Skin epidermis (tissue), 12 donors: ENCODE measurements around the gene PHKB.
"Not testable (repeated sequence)": the region's sequence is repeated elsewhere in the genome, so short reads cannot be mapped to it uniquely, and the experiment has no call there.

Source experiments
- H3K27ac ChIP-seq, 21 experiments: fragments of 200-600 bp; sonication (generic) in 11 of 21; one replicate each; pipeline ENCODE4 v1.5.0; 2020; ENCODE audit warnings: mild to moderate bottlenecking in 3 of 21, inconsistent platforms in 2 of 21, moderate library complexity in 2 of 21
- H3K4me3 ChIP-seq, 7 experiments: fragments of 200-600 bp; sonication (generic) in 2 of 7; one replicate each; pipeline ENCODE4 v1.5.0; 2020; ENCODE audit warnings: inconsistent platforms in 2 of 7, mild to moderate bottlenecking in 2 of 7, moderate library complexity in 1 of 7

Gene PHKB

DNA sequence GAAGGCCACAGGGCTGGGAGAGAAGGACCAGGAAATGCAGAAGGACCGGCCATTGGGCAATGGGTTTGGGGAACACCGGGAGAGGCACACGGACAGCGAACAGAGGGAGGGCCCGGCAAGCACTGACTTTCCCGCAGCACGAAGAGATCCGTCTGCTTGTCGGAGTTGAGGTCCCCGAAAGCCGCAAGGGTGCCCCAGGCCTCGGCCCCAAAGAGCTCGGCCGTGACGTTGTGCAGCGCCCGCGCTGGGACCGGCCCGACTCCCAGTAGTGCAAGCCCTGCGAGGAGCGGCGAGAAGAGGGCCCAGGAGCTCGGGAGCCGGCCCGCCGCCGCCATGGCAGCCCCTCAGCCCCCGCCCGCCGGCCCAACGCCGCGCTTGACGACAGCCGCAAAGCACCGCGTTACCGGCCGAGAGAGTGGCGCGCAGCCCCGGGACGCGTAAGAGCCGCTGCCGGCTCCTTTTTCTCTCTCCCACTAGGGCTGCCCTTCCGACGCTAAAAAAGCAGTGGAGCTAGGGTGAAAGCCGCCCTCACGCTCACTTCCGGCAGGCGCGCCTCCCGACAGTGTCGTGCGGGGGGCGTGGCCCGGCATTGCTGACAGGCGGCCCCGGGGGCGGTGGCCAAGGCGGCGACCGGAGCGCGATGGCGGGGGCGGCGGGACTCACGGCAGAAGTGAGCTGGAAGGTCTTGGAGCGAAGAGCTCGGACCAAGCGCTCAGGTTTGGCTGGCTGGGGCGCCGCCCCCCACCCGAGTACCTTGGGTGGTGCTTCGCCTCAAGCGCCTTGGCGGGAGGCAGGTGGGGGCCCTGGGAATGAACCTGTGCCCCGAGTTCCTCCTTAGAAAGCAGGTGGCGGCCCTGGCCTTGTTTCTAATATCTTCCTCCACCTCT, at the start of gene PHKB, which contains the start of gene ITFG1:
TSS of gene PHKB (plus strand) at position 621 of the 887 bp plus-strand sequence. CDS start at position 641, 20 bp downstream.
TSS of gene ITFG1 (minus strand) at position 353 of the 887 bp plus-strand sequence. CDS start at position 335, 18 bp downstream.
- H3K27ac ChIP-seq = peak within 1 kb of the TSS; percentile 86 to 100 (median 99)
- peak within 1 kb of the TSS; percentile 64 to 98 (median 81) for H3K4me3 ChIP-seq

GRCh38 chr16:47413041-47413440, 48.1 kb upstream of the PHKB start:
- H3K4me3 ChIP-seq = no peak overlapping the region

DNA sequence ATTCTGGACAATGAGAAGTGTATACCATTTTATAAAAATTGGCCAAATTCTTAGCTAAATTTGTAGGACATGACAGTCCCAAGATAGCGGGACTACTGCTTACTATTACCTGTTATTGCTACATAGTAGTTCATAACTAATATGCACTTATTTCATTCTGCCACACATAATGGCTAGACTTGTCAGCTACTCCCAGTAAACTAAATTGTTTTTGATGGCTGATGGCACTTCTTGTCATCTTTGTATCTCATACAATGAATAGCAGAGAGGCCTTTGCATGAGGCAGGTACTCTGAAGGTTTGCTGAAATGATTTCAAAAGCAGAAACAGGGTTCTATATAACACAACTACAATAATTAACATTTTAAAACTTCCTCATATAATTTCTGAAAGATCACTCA, 44.3 kb upstream of the PHKB start:
- H3K27ac ChIP-seq = no peak overlapping the region
- H3K4me3 ChIP-seq = no peak overlapping the region

More at GRCh38 chr16:47413041-47413440, 48.1 kb upstream of the PHKB start:
- H3K27ac ChIP-seq = no peak overlapping the region

DNA sequence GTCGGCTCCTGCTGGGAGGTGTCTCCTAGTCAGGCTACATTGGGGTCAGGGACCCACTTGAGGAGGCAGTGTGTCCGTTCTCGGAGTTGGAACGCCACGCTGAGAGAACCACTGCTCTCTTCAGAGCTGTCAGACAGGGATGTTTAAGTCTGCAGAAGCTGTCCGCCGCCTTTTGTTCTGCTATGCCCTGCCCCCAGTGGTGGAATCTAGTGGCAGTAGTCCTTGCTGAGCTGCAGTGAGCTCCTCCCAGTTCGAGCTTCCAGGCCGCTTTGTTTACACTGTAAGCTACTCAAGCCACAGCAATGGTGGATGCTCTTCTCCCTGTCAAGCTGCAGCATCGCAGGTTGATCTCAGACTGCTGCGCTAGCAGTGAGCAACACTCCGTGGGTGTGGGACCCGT, 36.3 kb upstream of the PHKB start:
- no peak overlapping the region for H3K27ac ChIP-seq
- no peak overlapping the region for H3K4me3 ChIP-seq

DNA sequence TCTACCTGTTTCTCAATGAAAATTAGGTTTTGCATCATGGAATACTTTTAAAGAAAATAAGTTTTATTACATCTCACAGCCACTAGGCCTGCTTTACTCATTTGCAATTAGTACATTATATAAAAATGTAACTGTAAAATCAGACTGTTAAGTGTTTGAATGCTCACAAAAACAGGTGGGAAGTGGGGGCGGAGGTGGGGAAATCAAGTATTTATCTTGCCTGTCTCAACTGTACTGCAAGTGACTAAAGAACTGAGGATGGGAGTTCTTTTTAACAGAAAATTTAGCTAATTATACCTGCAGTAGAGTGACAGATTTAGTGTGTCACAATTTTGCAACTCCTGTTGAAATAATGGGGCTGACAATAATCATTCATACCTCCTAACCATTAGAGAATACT, 34.3 kb upstream of the PHKB start:
- H3K4me3 ChIP-seq = no peak overlapping the region
- H3K27ac ChIP-seq = no peak overlapping the region

GRCh38 chr16:47431960-47432359, 29.2 kb upstream of the PHKB start:
- H3K27ac ChIP-seq = no peak overlapping the region
- H3K4me3 ChIP-seq = no peak overlapping the region

DNA sequence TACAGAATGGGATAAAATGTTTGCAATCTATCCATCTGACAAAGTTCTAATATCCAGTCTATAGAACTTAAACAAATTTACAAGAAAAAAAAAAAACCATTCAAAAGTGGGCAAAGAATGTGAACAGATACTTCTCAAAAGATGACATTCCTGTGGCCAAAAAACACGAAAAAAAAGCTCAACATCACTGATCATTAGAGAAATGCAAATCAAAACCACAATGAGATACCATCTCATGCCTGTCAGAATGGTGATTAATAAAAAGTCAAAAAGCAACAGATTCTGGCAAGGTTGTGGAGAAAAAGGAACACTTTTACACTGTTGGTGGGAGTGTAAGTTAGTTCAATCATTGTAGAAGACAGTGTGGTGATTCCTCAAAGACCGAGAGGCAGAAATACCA, 26.9 kb upstream of the PHKB start:
- not testable (repeated sequence) for H3K27ac ChIP-seq, H3K4me3 ChIP-seq

DNA sequence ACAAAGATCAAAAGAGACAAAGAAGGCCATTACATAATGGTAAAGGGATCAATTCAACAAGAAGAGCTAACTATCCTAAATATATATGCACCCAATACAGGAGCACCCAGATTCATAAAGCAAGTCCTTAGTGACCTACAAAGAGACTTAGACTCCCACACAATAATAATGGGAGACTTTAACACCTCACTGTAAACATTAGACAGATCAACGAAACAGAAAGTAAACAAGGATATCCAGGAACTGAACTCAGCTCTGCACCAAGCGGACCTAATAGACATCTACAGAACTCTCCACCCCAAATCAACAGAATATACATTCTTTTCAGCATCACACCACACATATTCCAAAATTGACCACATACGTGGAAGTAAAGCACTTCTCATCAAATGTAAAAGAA, 21.1 kb upstream of the PHKB start:
- H3K27ac ChIP-seq, H3K4me3 ChIP-seq: not testable (repeated sequence)

DNA sequence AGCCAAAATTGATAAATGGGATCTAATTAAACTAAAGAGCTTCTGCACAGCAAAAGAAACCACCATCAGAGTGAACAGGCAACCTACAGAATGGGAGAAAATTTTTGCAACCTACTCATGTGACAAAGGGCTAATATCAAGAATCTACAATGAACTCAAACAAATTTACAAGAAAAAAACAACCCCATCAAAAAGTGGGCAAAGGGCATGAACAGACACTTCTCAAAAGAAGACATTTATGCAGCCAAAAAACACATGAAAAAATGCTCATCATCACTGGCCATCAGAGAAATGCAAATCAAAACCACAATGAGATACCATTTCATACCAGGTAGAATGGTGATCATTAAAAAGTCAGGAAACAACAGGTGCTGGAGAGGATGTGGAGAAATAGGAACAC, 18.2 kb upstream of the PHKB start:
- H3K4me3 ChIP-seq, H3K27ac ChIP-seq: not testable (repeated sequence)

DNA sequence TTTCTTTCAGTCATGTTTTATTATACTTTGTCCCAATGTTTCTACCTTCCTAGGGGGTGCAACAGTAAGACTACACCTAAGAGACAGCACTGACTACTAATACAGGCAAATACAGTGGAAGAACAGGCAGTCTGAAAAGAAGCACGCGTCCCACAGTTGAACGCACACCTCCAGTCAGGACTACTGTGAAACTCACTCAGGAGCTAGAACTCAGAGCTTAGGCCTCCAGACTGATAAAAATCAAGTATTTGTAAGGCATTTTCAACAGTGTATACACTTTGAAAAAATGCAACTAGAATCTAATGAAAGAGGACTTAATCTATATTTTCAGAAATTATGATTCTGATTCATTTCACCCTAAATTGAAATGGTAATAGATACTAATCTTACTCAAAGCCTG, 14.7 kb upstream of the PHKB start:
- Histone ChIP-seq H3K27ac (no peak overlapping the region), H3K4me3 (no peak overlapping the region)

GRCh38 chr16:47448830-47449575, 12.1 kb upstream of the PHKB start:
- Histone ChIP-seq H3K27ac (no peak overlapping the region), H3K4me3 (no peak overlapping the region)

DNA sequence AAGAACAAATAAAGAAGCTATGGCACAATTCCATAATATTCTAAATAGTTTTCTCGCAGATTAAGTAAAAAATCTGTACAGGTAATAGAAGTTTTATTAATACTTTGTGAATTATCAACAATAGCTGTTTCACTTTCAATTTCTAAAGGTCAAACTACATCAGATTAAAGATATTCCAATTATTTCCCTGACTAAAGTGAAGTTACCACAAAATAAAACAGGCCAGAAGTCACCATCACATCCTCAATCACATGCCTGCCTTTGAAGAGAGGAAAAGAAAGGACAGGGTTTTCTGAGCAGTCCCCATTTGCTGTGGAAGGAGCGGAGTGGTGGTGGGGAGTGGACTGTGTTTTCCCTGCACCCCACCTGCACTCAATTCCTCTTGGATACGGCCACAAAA, 11.3 kb upstream of the PHKB start:
- H3K4me3 ChIP-seq = no peak overlapping the region
- no peak overlapping the region for H3K27ac ChIP-seq

DNA sequence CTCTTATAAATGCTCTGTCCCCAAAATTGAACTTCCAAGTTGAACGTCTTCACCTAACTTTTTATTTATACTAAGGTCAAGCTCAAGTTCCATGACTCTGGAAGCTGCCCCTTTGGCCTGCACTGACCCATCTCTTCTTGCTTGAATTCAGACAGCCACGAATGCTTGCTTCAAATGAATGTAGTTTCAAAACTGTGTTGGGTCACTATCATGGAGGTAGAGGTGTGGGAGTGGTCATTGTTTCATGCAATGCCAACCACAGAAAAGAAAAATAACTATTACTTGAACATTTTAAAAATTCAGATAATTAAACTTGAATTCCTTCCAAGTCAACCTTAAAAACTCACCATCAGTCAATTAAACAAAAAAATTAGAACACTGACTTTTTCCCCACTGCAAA, 2.8 kb upstream of the PHKB start:
- no peak overlapping the region for H3K4me3 ChIP-seq
- H3K27ac ChIP-seq = no peak overlapping the region

DNA sequence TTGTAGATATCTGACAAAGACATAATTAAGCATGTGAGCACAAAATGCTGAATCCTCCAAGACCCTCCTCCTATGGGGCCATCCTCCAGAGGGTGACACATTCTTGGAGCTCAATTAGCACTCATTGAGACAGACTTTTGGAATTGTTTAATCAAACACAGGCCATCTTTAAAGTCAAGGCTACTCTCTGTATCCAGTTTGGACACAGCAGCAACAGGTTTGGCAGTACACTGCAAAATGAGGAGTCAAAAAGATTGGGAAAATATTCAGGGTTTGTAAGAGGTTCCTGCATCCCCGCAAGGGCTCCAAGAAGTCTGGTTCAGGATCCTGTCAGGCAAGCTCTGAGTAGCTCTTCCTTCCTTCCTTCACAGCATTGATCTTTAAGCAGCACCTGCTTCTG, 1.5 kb upstream of the PHKB start:
- peak overlapping the region in 3 of 7 experiments; percentile 64 to 87 (median 81) for H3K4me3 ChIP-seq
- H3K27ac ChIP-seq = peak overlapping the region in 3 of 21 experiments; percentile 96 to 100 (median 99)

DNA sequence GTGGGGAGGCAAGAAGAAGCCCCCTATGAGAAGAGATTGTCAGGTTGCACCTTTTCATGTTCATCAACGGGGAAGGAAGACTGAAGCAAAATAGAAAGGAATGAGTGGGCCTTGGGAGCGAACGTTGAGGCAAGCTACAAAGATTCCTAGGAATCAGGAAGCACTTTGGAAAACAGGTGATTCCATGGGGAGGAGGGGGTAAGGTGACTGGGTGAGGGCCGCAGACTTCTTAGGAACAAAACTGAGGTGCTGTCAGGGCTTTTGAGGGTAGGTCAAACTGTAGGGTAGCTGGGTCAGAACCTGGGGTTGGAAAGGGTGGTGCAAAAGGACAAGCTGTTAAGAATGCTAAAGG, 796 bp upstream of the PHKB start:
- peak overlapping the region; percentile 64 to 98 (median 81) for H3K4me3 ChIP-seq
- peak overlapping the region; percentile 86 to 100 (median 99) for H3K27ac ChIP-seq

- peak overlapping the region; percentile 86 to 100 (median 99) for H3K27ac ChIP-seq
- peak overlapping the region; percentile 64 to 98 (median 81) for H3K4me3 ChIP-seq
These were observed 601 bp downstream of the PHKB start for GRCh38 chr16:47461598-47462266.

GRCh38 chr16:47463771-47464624, 2.9 kb downstream of the PHKB start:
- Histone ChIP-seq H3K27ac (peak overlapping the region in 1 of 21 experiments; percentile 12), H3K4me3 (no peak overlapping the region)

GRCh38 chr16:47465919-47466630, 4.9 kb downstream of the PHKB start:
- no peak overlapping the region for H3K27ac ChIP-seq
- H3K4me3 ChIP-seq = no peak overlapping the region

DNA sequence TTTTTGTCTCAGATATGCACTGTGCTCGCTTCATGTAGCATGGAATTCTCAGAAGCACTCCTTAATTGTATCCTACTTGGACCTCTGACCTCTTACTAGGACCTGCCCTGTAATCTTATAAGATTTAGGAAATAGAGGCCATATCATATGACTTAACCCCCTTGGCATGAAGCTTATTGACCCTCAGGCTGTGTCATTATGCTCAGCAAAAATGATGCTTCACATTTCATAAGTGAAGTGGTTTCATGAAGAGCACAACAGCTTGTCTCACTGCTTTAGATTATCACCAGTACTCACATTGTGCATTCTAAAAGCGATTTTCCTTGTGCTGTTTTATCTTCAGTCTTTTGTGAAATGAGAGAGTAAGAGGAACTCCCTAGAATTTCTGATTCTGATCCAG, 6.4 kb downstream of the PHKB start:
- Histone ChIP-seq H3K27ac (no peak overlapping the region), H3K4me3 (no peak overlapping the region)
